GM10847 (cell line): ENCODE measurements around the gene FOXD4.
"Not testable (repeated sequence)": the region's sequence is repeated elsewhere in the genome, so short reads cannot be mapped to it uniquely, and the experiment has no call there.

Source experiments
- POLR2A ChIP-seq: IDR thresholded peaks from 2 replicates; pipeline ENCODE4 v1.6.1; 2011; ENCODE audit not compliant: insufficient read length; ENCODE audit errors: extremely low read depth

Gene FOXD4

GRCh38 chr9:117995-118467 is at the start of gene FOXD4:
FOXD4 (minus strand) TSS chr9:118417; CDS start chr9:118119, 298 bp downstream.
- not testable (repeated sequence) for TF ChIP-seq POLR2A
